Activated CD8-positive, alpha-beta memory T cell treated with anti-CD3 and anti-CD28 coated beads, Interleukin-2, amount 50 U/mL, for 4 hours (primary cell): ENCODE measurements around the gene SLC22A14.
"Not testable (repeated sequence)": the region's sequence is repeated elsewhere in the genome, so short reads cannot be mapped to it uniquely, and the experiment has no call there.

Experiments
- DNase-seq: peaks from one replicate; pipeline ENCODE4 v3.0.0-alpha.2; 2020

SLC22A14 gene

GRCh38 chr3:38281895-38282686 is at the start of gene SLC22A14:
TSS of gene SLC22A14 (plus strand) at chr3:38282294. CDS start at chr3:38306027, 23,733 bp downstream.
- DNase-seq: no peak

GRCh38 chr3:38232701-38233100 is 49.4 kb upstream of the SLC22A14 start:
- DNase-seq: no peak

- DNase-seq: no peak
These were observed 46.6 kb upstream of the SLC22A14 start for GRCh38 chr3:38235466-38235865.

- DNase-seq: no peak
These were observed 43.6 kb upstream of the SLC22A14 start for GRCh38 chr3:38238416-38239008.

- not testable (repeated sequence) for DNase-seq
These were observed 39.3 kb upstream of the SLC22A14 start for GRCh38 chr3:38242812-38243211.

GRCh38 chr3:38245930-38246329 is 36.2 kb upstream of the SLC22A14 start:
- no peak for DNase-seq

- DNase-seq: no peak
These were observed 34.6 kb upstream of the SLC22A14 start for GRCh38 chr3:38247366-38248035.

GRCh38 chr3:38250198-38250597 is 31.9 kb upstream of the SLC22A14 start:
- no peak for DNase-seq

GRCh38 chr3:38251197-38251596 is 30.9 kb upstream of the SLC22A14 start:
- DNase-seq: no peak

GRCh38 chr3:38253704-38254103 is 28.4 kb upstream of the SLC22A14 start:
- DNase-seq: no peak

- no peak for DNase-seq
These were observed 27.2 kb upstream of the SLC22A14 start for GRCh38 chr3:38254872-38255271.

- no peak for DNase-seq
These were observed 26.5 kb upstream of the SLC22A14 start for GRCh38 chr3:38255627-38256026.

GRCh38 chr3:38257583-38257982 is 24.5 kb upstream of the SLC22A14 start:
- no peak for DNase-seq

- DNase-seq: no peak
These were observed 21.6 kb upstream of the SLC22A14 start for GRCh38 chr3:38260474-38260873.

- no peak for DNase-seq
These were observed 17.7 kb upstream of the SLC22A14 start for GRCh38 chr3:38264353-38264771.

GRCh38 chr3:38264779-38265178 is 17.3 kb upstream of the SLC22A14 start:
- no peak for DNase-seq

GRCh38 chr3:38265604-38266307 is 16.3 kb upstream of the SLC22A14 start, which contains the start of gene SLC22A13:
TSS of gene SLC22A13 (plus strand) at chr3:38265812. CDS start at chr3:38265861, 49 bp downstream.
- DNase-seq: no peak

GRCh38 chr3:38266810-38267209 is 15.3 kb upstream of the SLC22A14 start:
- no peak for DNase-seq

GRCh38 chr3:38267662-38268061 is 14.4 kb upstream of the SLC22A14 start:
- DNase-seq: no peak

GRCh38 chr3:38268087-38268486 is 14.0 kb upstream of the SLC22A14 start:
- no peak for DNase-seq

GRCh38 chr3:38268522-38268921 is 13.6 kb upstream of the SLC22A14 start:
- DNase-seq: no peak

- no peak for DNase-seq
These were observed 11.5 kb upstream of the SLC22A14 start for GRCh38 chr3:38270606-38271005.

- DNase-seq: no peak
These were observed 10.5 kb upstream of the SLC22A14 start for GRCh38 chr3:38271553-38271952.
